HG02623 (cell line): ENCODE results near the gene PLEK.
A peak's percentile ranks its signal among the peaks of the same experiment; 100 is the strongest.
"Not testable (repeated sequence)": the region's sequence is repeated elsewhere in the genome, so short reads cannot be mapped to it uniquely, and the experiment has no call there.

Experiments
- ATAC-seq: cut with Tn5 transposase; IDR thresholded peaks from one replicate; pipeline ENCODE4 v1.9.1; 2021; ENCODE audit warnings: moderate library complexity; ENCODE audit not compliant: unreplicated experiment

PLEK gene

DNA sequence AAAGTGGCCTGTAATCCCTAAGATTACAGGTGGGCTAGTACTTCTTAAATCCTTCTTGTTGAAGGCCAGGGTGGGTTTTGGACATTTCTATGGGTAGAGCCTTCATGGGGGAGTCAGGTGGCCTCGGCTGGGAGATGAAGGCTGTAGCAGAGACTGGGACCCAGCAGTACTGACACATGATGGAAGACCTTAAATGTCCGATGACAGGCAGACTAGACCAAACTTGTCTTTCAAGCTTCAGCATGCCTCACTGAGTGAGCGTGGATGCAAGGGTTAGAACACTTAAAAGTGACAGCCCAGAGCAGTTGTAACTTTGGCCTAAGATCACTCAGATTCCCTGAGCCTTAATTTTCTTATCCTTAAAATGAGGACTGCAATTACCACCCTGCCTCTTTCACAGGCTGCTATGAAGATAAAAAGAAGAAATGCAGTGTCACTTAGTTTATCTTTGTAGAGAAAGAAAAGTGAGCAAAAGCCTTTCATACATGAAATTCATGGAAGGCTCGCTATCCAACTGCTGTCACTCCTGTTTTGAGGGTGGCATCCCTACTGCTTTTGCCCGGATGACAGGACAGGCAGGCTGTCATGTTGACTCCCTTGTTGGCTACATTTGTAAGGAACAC lies 19.5 kb downstream of the PLEK start:
- no peak for ATAC-seq

DNA sequence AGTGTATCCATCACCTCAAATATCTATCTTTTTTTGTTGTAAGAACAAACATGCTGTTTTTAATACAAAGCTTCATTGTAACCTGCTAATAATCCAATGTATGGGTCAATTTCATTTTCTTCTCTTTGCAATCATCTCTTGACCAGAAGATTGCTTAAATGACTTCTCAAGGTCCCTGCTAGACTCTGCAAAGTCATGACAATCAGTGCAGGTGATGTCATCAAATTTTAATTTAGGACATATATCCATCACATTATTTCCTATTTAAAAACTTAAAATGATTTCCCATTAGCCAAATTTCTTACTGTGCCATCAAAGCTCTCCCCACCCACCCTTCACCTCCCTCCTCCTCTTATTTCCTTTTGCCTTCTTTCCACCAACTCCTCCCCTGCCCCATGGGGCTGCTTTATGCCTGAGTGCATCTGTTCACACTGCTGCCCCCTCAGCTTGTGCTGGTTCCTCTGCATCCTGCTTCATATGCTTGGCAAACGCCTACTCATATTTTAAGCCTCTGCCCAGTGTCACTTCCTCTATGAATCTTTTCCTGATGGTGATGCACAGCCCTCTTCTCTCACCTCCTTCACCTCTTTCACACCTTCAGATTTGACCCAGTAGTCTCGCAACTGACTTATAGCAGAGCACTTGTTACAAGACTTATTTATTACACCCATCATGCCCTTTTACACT lies 20.3 kb downstream of the PLEK start:
- peak; percentile 49 for ATAC-seq

DNA sequence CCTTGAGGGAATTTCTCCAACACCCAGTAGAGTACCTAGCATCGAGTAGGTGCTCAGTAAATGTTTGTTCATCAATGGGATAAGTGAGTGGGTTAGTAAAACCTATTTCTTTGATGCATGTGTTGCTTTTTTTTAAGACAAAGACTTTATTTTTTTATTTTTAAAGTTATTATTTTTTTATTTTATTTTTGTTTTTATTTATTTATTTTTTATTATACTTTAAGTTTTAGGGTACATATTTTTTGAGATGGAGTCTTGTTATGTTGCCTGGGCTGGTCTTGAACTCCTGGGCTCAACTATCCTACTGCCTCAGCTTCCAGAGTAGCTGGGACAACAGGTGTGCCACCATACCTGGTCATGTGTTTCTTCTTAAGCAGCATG lies 20.8 kb downstream of the PLEK start:
- no peak for ATAC-seq

GRCh38 chr2:68386365-68386764 lies 21.3 kb downstream of the PLEK start:
- ATAC-seq = no peak

GRCh38 chr2:68387408-68388350 lies 22.6 kb downstream of the PLEK start:
- ATAC-seq = peak; percentile 33

DNA sequence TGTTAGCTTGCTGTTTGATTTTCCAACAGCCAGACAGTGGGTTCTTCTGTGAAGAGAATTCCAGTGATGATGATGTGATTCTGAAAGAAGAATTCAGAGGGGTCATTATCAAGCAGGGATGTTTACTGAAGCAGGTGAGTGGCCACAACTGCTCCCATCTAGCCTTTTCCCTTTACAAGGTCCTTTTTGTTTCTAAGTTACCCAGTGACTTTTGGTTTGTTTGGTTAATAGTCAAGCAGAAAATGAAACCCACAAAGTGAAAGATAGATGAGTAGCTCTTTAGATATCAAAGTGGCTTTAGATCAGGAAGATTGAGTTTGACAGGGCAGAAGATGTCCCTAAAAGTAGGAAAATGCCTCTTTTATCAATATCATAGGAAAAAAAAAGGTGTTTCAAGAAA lies 23.3 kb downstream of the PLEK start:
- ATAC-seq = no peak

- no peak for ATAC-seq
These were observed 23.7 kb downstream of the PLEK start for GRCh38 chr2:68388772-68389171.

GRCh38 chr2:68390114-68390513 lies 25.0 kb downstream of the PLEK start:
- no peak for ATAC-seq

DNA sequence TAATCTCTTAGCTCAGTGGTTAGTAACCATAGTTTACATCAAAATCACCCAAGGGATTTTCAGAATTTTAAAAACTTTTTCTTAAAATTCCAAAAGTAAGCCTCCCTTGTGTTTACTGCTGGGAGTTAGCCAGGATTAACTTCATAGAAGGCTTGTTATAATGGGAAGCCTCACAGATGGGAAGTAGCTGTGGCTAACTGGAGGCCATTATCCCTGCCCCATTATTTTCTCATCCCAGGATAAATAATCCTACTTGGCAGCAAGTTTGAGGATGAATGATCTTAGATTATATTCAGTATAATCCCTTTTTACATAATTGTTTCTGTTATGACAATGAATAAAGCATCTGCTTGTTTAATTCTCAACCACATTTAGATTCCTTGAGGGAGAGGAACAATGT lies 25.5 kb downstream of the PLEK start:
- ATAC-seq = no peak

DNA sequence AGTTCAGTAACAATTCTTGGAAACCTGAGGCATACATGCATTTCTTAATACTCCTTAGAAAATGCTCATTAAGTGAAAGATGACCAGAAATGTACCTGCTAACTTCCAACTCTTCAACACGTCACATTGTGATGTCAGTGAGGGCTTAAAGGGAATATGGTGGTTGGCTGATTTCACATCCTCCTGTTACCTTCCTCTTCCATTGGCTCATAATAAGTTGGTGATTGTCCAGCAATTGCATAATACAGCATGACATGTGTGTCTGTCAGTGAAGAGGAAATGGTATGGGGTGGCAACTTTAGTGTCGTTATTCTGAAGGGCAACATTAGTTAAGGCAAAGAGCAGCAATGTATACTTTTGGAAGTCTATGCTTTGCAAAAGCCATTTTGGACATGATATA lies 26.0 kb downstream of the PLEK start:
- no peak for ATAC-seq

DNA sequence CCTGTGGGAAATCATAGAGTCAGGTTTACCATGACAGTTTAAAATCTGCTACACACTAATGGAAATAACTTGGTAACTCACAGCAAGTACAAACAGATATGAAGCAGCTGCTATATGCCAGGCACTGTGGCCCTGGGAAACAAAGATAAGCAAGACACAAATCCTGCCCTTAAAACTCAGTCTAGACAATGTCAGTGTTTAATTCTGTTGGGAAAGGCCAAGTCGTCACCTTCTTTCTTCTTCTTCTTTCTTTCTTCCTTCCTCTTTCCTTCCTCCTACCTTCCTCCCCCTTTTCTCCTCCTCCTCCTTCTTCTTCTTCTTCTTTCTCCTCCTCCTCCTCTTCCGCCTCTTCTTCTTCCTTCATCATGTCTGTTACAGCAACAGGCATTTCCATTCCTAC lies 26.8 kb downstream of the PLEK start:
- no peak for ATAC-seq

DNA sequence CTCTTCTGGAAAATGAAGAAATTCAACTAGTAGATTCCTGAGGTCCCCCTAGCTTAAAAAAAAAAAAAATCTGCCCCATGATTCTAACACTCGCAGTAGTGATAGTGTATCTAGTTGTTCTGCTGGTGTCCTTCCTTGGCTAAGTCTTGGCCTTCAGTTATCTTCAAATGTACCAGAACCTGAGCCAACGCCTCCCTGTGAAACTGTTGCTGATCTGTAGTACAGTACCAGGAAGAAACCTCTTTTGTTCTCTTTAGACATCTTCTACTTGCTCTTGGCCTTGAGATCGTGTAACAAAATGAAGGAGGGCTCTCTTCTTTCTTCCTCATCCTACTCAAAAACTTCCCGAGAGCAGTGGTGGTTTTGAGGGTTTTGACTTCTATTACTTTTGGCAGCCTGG lies 31.0 kb downstream of the PLEK start:
- ATAC-seq = no peak

- ATAC-seq = not testable (repeated sequence)
These were observed 32.7 kb downstream of the PLEK start for GRCh38 chr2:68397704-68398263.

- ATAC-seq = peak; percentile 89
These were observed 38.1 kb downstream of the PLEK start for GRCh38 chr2:68403199-68403644.

DNA sequence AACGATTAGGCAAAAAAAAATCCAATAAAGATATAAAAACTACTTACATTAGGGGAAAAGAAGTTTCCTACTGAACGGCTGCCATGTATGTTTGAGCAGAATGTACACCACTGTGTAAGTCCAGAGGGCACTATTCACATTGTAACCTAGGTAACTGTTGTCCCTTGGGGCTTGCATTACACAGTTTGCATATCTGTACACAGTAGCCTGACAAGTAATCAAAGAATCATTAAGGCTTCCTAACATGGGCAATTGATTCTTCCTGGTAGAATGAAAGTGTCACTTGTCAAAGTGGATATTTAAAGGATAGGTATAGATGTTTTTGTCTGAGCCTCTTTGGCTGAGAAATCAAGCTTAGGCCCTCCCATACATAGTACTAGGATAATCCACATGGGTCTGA lies 39.1 kb downstream of the PLEK start:
- ATAC-seq = no peak

- ATAC-seq = peak; percentile 41
These were observed 40.1 kb downstream of the PLEK start for GRCh38 chr2:68404893-68405799.

GRCh38 chr2:68411397-68412126 lies 46.5 kb downstream of the PLEK start:
- ATAC-seq = peak; percentile 83

DNA sequence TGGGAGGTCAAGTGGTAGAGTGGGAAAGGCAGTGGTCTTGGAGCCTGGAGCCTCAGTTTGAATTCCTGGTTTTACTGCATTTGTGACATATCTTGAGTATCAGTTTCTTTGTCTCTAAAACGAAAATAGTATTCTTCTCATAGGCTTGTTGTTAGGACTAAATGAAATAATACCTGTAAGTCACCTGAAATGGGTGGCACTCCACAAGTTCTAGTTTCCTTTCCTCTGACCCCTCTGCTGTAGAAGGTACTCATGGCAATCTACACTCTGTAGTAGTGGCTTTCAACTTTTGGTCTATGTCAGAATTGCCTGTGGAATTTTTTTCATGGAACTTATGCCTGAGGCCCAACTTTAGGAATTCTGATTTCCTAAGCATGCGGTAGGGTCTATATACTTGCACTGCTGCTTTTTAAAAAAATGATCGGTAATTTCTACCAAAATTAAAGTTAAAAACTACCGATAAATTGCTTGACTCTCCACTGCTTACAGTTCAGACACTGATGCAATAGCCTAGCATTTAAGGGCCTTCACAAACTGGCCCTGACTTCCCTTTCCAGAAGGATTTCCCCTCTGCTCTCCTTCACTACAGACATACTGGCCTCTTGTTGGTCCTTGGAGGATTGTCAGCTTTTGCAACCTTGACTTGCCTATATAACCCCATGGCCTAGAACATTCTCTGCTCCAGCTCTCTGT lies 47.2 kb downstream of the PLEK start:
- ATAC-seq = peak; percentile 33

DNA sequence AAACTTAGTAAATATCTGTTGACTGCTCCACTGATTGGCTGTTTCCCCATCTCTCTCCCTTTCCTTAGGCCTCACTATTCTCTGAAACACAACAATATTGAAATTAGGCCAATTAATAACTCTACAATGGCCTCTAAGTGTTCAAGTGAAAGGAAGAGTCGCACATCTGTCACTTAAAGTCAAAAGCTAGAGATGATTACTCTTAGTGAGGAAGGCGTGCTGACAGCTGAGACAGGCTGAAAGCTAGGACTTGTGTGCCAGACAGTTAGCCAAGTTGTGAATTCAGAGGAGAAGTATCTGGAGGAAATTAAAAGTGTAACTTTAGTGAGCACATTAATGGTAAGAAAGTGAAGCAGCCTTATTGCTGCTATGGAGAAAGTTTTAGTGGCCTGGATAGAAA lies 48.4 kb downstream of the PLEK start:
- ATAC-seq = no peak
